Renal cortex interstitium (tissue), 11 donors: ENCODE results near the gene NCKAP5. TPM values are rescaled to one million over a fixed set of nuclear protein-coding genes. Genes with fewer than 3 reads are reported as not detected.
A peak's percentile ranks its signal among the peaks of the same experiment; 100 is the strongest.

Source experiments
- DNase-seq, 11 donors: peaks; one replicate each; pipeline ENCODE4 v3.0.0-alpha.2; 2013; ENCODE audit warnings: low read depth in 9 of 11, low spot score in 4 of 11; ENCODE audit errors: extremely low read depth in 1 of 11
- polyA plus RNA-seq, 3 donors: library from polyadenylated mRNA; unstranded; fragments of 120-200 nt; gene quantifications; one replicate each; pipeline ENCODE4 v1.2.1, GENCODE V29; 2013; ENCODE audit not compliant: insufficient read length in 3 of 3

The NCKAP5 gene
- polyA plus RNA-seq, 3 donors = 7.3 to 9.2 (median 7.7) TPM

- DNase-seq = no peak
These were observed 241.4 kb downstream of the NCKAP5 start for GRCh38 chr2:133326652-133327397.

GRCh38 chr2:133324150-133324561 is 244.1 kb downstream of the NCKAP5 start:
- DNase-seq = no peak

GRCh38 chr2:133322909-133323308 is 245.4 kb downstream of the NCKAP5 start:
- no peak for DNase-seq

GRCh38 chr2:133317178-133317577 is 251.1 kb downstream of the NCKAP5 start:
- no peak for DNase-seq

- no peak for DNase-seq
These were observed 251.7 kb downstream of the NCKAP5 start for GRCh38 chr2:133316557-133316956.

GRCh38 chr2:133315280-133315679 is 253.0 kb downstream of the NCKAP5 start:
- no peak for DNase-seq

GRCh38 chr2:133314795-133315194 is 253.5 kb downstream of the NCKAP5 start:
- no peak for DNase-seq

GRCh38 chr2:133312038-133312729 is 256.1 kb downstream of the NCKAP5 start:
- DNase-seq = no peak

- no peak for DNase-seq
These were observed 262.0 kb downstream of the NCKAP5 start for GRCh38 chr2:133306236-133306635.

GRCh38 chr2:133304344-133304743 is 263.9 kb downstream of the NCKAP5 start:
- no peak for DNase-seq

GRCh38 chr2:133303150-133303549 is 265.1 kb downstream of the NCKAP5 start:
- no peak for DNase-seq

- DNase-seq = no peak
These were observed 271.9 kb downstream of the NCKAP5 start for GRCh38 chr2:133296401-133296800.

GRCh38 chr2:133293544-133294353 is 274.5 kb downstream of the NCKAP5 start:
- DNase-seq = no peak

- DNase-seq = no peak
These were observed 276.0 kb downstream of the NCKAP5 start for GRCh38 chr2:133292259-133292658.

GRCh38 chr2:133287709-133288108 is 280.6 kb downstream of the NCKAP5 start:
- no peak for DNase-seq

- peak in 1 of 11 donors; percentile 20 for DNase-seq
These were observed 281.8 kb downstream of the NCKAP5 start for GRCh38 chr2:133286326-133286922.

GRCh38 chr2:133273031-133273430 is 295.2 kb downstream of the NCKAP5 start:
- no peak for DNase-seq

GRCh38 chr2:133271105-133271504 is 297.2 kb downstream of the NCKAP5 start:
- no peak for DNase-seq

- DNase-seq = no peak
These were observed 297.7 kb downstream of the NCKAP5 start for GRCh38 chr2:133270550-133270949.
